ENCODE results near the gene ATAD3A.

GRCh38 chr1:1554550-1554925 lies 42.6 kb downstream of the ATAD3A start:
- TF ChIP-seq CTCF (IDR thresholded peaks at IDR 0.05; ENCODE audit: low read depth, low read length, poor library complexity, severe bottlenecking) (no peak), EZH2phosphoT487 (IDR thresholded peaks at IDR 0.05; ENCODE audit: borderline replicate concordance, low read length) (no peak)
